Measurements from ENCODE around the gene OOSP1.

DNA sequence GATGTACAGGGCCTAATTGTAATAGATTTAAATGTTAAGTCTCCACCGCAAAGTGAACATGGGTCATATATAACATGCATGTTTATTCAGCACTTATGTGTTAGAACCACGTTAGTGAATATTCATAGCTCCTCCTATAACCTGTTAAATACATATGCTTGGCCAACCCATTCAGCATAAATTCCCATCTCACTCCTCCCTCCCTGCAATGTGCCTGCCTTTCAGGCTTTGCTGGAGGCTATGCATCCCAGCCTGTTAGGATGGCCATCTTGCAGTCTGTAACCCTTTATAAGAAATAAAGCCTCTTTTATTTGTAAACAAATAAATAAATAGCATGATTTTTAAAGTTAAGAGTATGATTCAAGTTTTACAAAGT, 23.9 kb downstream of the OOSP1 start:
- TF ChIP-seq, protein P1, sequence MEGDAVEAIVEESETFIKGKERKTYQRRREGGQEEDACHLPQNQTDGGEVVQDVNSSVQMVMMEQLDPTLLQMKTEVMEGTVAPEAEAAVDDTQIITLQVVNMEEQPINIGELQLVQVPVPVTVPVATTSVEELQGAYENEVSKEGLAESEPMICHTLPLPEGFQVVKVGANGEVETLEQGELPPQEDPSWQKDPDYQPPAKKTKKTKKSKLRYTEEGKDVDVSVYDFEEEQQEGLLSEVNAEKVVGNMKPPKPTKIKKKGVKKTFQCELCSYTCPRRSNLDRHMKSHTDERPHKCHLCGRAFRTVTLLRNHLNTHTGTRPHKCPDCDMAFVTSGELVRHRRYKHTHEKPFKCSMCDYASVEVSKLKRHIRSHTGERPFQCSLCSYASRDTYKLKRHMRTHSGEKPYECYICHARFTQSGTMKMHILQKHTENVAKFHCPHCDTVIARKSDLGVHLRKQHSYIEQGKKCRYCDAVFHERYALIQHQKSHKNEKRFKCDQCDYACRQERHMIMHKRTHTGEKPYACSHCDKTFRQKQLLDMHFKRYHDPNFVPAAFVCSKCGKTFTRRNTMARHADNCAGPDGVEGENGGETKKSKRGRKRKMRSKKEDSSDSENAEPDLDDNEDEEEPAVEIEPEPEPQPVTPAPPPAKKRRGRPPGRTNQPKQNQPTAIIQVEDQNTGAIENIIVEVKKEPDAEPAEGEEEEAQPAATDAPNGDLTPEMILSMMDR (IDR thresholded peaks at IDR 0.05; ENCODE audit: insufficient read depth, low read depth, low read length): no peak
- TF ChIP-seq EZH2 (IDR thresholded peaks at IDR 0.05; ENCODE audit: insufficient read depth, low read length): no peak
